Stimulated activated CD4-positive, alpha-beta T cell treated with anti-CD3 and anti-CD28 coated beads, Interleukin-15, amount 100 ng/mL, for 1 hour (primary cell): ENCODE data around the gene SLC17A7.

Source experiments
- DNase-seq, 2 donors: peaks; one replicate each; pipeline ENCODE4 v3.0.0-alpha.2; 2020; ENCODE audit warnings: low read depth in 1 of 2, low spot score in 1 of 2

Gene SLC17A7

DNA sequence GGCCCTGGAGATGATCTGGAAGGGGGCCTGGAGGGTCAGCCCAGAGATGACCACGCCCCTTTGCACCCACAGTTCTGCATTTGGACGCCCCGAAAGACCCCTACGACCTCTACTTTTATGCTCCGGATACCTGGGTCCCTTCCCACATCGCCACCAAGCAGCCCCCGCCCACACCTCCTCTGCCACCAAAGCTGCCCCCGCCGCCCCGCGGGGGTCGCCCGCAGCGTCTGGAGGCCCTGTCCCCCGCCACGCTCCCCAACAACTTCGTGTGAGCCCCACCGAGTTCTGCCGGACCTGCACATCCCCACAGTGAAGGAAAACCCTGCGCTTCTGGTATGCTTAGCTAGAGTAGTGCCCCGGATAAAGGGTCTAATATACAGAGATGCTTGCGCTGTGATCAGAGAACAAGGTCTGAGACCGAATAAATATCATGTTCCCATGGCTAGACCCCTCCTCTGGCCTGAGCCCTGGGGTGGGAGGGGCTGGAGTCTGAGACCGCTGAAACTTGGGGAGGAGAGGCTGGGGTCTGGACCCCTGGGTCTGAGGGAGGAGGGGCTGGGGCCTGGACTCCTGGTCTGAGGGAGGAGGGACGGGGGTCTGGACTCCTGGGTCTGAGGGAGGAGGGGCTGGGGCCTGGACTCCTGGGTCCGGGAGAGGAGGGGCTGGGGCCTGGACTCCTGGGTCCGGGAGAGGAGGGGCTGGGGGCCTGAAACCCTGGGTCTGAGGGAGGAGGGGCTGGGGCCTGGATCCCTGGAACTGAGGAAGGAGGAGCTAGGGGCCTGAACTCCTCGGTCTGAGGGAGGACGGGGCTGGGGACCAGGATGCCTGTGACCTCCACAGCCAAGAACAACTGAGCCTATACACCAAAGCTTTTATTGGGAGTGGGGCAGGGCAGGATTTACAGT, 12.5 kb downstream of the SLC17A7 start:
- no peak for DNase-seq

DNA sequence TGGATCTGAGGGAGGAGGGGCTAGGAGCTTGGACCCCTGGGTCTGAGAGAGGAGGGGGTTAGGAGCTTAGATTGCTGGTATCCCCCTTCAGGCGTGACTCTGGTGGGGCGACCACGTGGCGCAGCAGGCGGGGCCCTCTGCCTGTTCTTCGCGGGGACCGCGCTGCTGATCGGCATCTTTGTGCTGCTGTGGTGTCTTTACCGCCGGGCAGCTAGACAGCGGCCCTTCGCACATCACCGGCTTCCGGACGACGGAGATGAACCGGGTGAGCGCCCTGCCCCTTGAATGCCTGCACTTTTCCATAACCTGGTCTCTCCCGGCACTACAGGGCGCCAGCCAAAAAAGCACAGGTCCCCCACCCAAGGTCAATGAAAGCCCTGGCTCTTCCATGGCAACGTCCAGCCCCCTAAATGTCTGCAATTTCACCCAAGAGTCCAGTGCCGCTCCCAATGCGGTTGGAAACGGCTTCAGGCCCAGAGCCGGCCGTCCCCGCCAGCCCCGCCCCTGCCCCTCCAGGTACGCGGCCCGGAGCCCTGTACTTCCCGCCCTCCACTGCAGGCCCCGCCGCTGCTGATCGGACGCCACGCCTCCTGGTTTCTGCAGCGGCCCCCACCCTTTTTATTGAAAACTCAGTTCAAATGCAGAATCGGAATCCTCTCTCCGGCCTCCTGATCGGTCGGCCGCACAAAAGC, 13.3 kb downstream of the SLC17A7 start:
- no peak for DNase-seq

DNA sequence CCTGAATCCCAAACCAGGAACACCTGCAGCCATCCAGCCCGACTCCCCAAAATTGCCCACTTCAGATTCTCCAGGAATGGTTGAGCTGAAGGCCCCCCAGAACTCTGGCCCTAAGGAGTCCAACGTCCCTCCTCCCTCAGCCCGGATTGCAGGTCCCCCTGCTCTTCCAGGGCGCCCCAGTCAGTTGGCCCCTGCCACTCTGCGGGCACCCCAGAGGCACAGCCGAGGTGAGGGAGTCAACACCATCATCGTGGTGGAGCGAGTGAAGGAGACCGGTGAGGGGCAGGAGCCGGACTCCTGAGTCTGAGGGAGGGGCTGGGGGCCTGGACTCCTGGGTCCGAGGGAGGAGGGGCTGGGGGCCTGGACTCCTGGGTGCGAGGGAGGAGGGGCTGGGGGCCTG, 14.0 kb downstream of the SLC17A7 start:
- DNase-seq: no peak

DNA sequence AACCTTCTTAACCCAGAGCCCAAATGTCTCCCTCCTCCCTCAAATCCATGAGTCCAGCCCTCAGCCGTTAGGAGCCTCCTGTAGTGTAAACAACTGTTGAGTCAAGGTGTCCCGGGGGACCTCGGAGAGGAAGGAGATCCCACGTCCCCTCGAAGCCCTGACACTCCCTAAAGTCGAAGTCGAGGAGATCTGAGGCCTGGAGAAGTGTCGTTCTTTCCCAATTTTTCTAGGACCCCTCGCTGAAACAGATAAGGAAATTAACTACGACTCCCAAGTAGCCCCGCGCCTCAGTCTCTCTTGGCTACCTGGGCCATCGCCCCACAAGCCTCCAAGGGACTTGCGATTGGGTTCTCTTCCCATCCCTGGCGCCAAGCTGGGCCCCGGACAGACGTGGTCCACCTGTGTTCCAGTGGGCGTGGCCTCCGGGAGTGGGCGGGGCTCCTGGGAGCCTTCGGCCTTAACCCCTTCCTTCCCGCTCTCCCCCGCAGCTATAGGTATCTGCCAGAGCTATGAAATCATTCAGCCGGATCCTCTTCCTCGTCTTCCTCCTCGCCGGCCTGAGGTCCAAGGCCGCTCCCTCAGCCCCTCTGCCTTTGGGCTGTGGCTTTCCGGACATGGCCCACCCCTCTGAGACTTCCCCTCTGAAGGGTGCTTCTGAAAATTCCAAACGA, 15.3 kb downstream of the SLC17A7 start:
- DNase-seq: no peak

DNA sequence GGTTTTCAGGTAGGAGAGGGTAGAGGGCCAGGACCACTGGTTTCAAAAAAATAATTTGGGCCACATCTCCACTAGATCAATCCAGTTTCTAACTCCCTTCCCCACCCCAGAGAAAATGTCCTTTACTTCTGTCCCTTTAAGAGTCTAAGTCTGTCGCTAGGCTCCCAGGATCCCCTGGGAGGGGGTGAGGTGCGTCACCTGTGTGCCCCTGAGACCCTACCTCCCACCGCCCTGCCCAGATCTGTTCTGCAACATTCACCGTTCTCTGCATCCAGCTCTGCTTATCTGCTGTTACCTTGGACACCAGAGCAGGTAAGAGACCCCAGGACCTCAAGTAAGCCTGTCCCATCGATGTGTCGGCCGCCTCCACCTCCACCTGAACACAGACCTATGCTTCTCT, 16.1 kb downstream of the SLC17A7 start, which contains the start of gene GFY:
TSS of gene GFY (plus strand) at position 211 of the 400 bp plus-strand sequence. CDS start 1,043 bp downstream, outside the sequence.
- DNase-seq: no peak

DNA sequence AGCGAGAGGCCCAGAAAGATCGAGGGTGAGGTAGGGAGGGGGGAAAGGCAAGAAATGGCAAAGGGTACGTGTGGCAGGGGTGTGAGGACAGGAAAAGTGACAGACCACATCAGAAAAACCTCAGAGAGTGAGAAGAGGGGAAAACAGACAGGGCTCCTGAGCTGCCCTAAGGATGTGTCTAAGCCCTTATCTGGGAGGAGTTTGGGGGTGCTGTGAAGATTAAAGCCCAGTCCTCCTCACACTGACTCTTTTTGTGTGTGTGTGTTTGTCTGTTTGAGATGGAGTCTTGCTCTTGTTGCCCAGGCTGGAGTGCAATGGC, 17.4 kb downstream of the SLC17A7 start:
- DNase-seq: no peak

DNA sequence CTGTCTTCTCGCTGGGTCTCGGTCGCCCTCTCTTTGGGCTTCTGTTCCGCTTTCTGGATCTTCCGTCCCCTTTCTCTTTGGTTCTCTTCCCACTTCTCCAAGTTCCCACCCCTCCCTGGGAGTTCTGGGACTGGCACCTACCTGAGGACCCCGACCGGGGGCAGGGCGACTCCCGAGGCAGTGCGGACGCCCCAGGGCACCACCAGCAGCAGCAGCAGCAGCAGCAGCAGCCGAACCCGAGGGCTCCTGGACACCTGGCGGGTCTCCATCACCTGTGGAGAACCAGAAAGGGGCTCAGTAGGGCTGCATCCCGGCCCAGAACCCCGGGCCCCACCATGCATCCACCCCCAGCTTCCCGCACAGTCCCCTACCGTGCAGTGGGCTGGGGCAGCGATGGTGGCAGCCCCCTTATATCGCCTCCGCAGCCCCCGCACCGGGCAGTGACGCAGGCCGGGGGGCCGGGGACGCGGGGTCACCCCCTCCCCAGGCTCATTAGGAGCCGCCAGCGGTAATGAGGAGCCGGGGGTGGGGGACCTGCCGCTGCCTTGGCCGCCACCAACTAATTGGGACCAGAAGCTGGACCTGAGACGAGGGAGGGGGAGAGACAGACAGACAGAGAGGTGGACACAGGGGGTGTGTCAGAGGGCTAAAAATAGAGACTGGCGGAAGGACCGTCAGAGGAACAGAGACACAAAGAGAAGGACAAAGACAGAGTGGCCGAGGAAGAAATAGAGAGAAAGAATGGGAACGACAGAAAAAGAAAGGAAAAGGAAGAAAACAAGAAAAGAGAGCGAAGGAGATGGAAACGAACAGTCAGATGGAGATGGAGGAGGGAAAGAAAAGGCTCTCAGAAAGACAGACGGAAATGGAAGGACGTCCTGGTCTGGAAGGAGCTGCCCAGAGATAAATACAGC, 18.0 kb downstream of the SLC17A7 start, which contains the start of gene PTH2:
TSS of gene PTH2 (minus strand) at position 371 of the 914 bp plus-strand sequence. CDS start at position 269, 102 bp downstream.
- no peak for DNase-seq

DNA sequence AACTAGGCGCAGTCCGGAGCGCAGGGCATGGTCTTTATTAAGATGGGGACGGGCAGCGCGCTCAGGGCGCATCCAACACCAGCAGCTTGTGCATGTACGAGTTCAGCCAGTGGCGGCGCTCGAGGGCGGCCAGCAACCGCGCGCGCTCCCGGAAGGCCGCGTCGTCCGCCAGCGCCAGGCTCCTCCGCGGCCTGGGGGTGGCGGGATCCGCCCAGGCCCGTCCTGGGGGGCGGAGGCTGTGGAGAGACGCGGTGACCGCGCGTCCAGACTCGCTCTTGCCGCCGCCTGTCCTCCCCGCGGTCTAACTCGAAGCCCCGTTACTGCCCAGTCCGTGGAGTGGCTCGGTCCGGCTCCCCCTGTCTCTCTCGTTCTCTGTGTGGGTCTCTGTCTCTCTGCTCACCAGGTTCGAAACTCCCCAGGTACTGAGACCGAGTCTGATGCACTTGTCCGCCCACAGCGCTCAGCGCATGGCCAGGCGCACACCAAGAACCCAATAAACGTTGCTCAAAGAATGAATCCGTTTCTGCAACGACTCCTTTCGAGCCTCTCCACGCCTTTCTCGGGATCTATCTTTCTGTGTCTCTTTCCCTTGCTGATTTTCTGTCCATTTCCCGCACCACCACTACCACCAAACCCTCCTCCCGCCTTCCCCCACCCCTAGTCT, 18.8 kb downstream of the SLC17A7 start:
- DNase-seq: no peak

DNA sequence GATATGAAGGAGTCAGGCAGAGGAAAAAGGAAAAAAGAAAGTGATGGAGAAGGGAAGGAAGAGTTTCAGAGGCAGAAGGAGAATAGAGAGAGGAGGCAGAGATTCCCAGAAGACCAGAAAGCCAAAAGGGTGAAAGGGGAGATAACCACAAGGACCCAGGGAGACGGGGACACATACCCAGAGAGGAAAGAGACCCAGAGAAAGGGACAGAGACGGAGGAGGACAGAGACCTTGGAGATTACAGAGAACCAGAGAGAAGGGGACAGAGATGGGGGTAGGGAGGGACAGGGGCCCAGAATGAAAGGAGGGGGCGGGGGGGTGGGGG, 19.5 kb downstream of the SLC17A7 start:
- no peak for DNase-seq

DNA sequence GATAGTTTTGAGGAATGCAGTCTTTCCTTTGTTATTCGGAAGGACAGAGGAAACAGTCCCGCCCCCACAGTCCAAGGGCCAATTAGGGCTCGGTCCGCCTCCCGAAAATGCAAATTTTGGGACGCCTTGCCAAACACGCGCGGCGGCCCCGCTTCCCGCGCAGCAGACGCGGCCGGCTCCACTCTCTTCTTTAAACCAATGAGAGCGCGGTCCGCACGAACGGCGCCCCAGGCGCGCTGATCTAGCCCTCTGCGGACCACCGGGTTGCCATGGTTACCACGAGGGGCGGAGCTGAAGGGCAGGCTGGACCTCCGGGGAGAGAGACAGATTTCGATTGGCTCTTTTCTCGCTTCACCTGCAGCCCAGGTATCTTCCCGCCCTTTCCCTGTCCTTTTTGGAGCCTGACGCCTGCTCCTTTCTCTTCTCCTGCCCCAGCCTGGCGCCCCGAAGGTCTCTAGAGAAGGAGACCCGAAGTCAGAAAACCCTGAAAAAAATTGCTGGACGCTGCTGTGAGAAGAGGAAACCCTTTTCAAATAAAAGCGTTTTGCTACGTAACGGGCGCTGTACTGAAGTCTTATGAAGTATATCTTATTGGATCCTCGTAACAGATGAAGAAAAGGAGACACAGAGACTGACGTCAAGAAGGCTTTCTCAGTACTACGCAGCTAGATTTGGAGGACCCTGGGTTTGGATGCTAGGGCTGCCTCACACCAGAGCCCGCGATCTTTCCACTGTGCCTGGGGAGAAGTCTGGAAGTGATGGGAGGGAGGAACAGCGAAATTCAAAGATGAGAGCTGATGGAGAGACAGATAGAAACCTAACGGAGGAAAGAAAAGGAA, 20.1 kb downstream of the SLC17A7 start:
- DNase-seq: no peak

DNA sequence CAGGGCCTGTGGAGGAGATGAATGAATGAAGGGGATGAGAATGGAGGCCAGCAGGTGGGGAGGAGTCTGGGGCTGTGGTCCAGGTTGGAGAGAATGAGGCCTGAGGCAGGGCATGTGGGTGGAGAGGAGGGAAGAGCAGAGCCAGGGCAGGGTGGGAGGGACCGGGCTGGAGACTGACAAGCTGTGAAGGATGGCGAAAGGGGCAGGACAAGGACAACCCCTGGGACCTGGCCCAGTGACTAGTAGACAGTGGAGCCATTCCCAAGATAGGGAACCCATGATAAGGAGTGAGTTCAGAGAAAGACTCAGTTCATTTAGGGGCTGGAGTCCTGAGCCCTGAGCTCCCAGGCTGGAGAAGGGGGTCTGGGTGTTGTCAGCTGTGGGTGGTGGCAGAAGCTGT, 21.1 kb downstream of the SLC17A7 start:
- no peak for DNase-seq

DNA sequence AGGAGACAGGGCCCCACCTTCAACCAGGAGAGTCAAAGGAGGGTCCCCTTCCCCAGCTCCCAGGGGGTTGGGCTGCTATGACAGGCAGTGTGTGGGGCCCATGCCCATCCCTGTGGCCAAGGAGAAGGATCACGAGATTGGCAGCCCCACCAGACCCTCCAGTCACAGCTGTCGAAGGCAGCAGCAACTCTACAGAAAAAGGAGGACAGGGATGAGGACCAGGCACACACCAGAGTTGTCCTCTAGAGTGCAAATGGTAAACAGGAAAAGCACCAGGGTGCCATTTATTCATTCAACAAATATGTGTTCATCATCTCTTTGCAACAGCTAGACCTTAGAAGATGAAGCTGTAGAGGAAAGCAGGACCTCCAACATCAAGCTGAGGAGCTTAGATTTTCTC, 22.2 kb downstream of the SLC17A7 start:
- DNase-seq: no peak

DNA sequence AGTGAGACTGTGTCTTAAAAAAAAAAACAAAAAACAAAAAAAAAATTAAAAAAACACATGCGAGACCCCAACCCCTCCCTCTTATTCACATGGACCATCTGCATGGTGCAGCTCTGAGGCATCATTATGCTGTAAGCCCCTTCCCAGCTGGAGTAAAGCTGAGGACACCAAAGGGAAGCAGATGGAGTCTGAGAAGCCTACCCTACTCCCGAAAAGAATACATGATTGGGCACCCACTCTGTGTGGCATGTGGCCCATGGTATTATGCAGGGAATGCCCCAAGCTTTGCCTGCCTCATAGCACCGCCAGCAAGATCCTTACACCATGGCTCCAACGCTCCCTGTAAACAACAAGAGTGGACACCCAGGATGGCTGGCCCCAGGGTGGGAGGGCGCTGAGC, 22.8 kb downstream of the SLC17A7 start:
- no peak for DNase-seq

DNA sequence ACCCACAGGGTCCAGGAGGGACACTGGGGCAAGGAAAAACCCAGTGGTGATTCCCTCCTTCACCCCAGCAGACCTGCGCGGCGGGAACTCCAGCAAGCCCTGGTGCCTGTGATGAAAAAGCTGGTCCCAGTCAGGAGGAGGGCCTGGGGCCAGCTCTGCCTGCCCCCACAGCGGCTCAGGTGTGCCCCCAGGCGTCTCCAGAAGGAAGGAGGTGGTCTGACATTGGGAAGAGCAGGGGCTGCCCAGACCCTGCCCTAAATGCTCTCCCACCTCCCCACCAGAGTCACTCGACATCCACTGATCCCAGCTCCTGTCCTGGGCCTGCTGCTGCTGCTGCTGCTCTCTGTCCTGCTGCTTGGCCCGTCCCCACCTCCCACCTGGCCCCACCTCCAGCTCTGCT, 24.2 kb downstream of the SLC17A7 start:
- DNase-seq: no peak

DNA sequence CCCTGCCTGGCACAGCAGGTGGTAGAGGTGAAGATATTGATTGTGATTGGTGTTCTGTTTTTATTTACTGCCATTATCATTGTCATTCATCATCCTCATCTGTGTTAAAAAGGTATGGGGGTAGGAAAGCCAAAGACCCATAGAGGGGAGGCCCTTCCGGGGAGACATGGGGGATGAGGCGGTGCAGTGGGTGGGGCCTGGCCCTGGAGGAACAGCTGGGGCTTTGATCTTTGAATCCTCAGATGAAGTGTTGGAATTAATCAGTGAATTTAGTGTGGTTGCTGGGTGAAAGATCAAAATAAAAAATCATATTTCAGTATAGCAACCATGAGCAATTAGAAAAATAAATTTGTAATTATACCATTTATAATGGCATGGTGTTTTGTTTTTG, 25.5 kb downstream of the SLC17A7 start:
- DNase-seq: no peak

DNA sequence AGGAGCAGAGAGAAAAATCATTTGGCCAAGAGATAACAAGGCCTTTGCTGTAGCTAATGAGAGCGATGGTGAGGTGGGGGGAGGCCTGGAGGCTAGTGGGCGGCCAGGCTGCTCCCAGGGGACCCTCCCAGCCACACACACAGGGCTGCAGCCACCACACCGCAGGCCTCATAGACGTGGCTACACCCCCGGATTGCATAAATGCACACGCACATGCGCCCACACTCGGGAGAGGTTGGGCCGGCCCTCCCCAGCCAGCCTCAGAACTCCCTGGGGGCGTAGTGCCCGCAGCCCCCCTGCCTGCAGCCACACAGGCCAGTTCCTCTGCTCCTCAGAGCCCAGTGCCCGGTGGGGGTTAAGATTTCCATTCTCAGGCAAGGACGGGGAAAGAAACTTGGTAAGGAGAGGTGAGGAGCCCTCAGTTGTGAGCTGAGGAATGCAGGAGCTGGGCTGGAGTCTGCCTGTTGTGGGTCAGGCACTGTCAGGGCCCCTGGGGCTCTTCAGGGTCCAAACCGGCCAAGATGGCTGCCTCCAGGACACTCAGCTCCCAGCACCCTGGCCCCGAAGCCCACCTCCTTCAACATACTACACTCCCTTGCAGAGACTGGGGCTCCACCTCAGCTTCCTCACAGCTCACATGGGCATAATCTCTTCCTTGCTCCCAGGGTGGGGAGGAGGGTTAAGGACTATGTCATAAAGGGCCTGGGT, 26.1 kb downstream of the SLC17A7 start:
- DNase-seq: no peak

DNA sequence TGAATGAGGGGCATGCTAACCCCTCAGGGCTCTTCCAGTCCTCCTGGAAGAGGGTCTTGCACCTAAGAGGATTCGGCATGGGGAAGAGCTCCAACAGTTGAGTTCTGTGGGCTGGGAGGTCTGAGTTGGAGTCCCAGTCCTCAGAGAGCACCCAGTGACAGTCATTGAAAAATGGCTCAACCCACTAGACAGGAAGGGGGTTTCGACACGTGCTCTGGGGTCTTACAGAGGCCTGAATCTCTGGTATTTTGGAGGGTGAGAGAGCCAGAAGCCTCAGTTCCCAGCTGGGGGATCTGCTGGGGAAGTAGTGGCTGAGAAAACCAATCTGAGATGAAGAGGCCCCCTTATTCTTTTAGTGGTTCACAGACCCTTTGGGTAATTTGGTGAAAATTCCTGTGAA, 27.1 kb downstream of the SLC17A7 start:
- no peak for DNase-seq

DNA sequence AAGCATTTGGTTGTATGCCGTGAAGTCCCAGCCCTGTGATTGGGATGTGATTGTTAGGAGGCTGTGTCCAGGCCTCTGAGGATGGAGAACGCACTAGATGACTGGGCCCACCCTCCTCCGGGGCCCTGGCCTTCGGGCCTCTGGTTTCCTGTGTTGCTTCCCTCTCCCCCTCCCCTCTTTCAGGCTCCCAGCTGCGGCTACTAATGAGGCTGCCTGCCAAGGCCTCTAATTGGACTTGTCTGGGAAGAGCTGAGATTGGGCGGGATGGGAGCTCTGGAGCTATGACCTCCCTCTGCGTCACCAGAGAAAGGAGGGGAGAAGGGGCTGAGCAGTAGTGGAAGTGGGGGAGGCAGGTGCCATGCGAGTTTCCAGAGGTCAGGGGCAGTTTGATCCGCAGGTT, 28.0 kb downstream of the SLC17A7 start:
- DNase-seq: no peak
